Measurements from ENCODE around the gene CCBE1.

The CCBE1 gene

GRCh38 chr18:59724103-59724502 lies 26.9 kb upstream of the CCBE1 start:
- H3K4me3 ChIP-seq (ENCODE audit: low read length), result no peak overlapping the region
- DNase-seq (ENCODE audit: low read depth), result no peak
- no peak for TF ChIP-seq CTCF (conservative IDR thresholded peaks at IDR 0.05; ENCODE audit: low read length)

DNA sequence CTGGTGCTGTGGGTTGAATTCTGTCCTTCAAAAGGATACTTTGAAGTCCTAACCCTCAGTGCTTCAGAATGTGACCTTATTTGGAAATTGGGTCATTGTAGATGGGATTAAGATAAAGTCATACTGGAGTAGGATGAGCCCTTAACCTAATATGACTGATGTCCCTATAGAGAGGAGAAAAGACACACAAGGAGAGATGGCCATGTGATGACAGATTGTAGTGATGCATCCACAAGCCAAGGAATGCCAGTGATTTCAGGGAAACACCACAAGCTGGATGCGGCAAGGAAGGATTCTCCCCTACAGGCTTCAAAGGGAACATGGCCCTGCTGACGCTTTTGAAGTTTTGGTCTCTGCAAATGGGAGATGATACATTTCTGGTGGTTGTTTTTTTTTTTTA lies 24.7 kb upstream of the CCBE1 start:
- no peak for DNase-seq (ENCODE audit: low read depth)
- H3K4me3 ChIP-seq (ENCODE audit: low read length), result no peak overlapping the region
- TF ChIP-seq CTCF (conservative IDR thresholded peaks at IDR 0.05; ENCODE audit: low read length), result no peak

DNA sequence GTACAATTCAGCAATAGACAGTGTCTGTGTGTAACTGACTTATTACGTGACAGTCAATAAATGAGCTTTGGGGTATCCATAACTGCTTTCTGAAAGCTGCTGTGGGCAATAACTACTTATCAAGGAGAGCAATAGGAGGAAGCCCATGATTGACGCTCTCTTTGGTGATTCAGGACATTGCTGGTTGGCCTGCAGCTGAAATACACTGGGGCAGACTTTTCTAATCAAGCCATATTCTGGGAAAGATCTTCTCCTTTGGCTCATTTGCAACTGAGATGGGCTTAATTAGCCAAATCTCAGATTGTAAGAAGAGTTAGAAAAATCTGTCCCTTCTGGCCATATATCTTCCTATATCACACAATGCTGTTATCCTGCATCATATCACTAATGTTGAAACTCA lies 24.0 kb upstream of the CCBE1 start:
- no peak for TF ChIP-seq CTCF (conservative IDR thresholded peaks at IDR 0.05; ENCODE audit: low read length)

GRCh38 chr18:59719544-59720181 lies 22.4 kb upstream of the CCBE1 start:
- TF ChIP-seq CTCF (conservative IDR thresholded peaks at IDR 0.05; ENCODE audit: low read length), result no peak
- H3K4me3 ChIP-seq (ENCODE audit: low read length), result no peak overlapping the region
- peak; percentile 97 for DNase-seq (ENCODE audit: low read depth)

More for the DNA sequence above, 24.0 kb upstream of the CCBE1 start:
- no peak overlapping the region for H3K4me3 ChIP-seq (ENCODE audit: low read length)
- DNase-seq (ENCODE audit: low read depth), result no peak

- H3K4me3 ChIP-seq (ENCODE audit: low read length), result no peak overlapping the region
- DNase-seq (ENCODE audit: low read depth), result no peak
- 0 out of 2 replicates have a peak, but pooled peaks have one; percentile 14 for TF ChIP-seq CTCF (conservative IDR thresholded peaks at IDR 0.05; ENCODE audit: low read length)
Measured at GRCh38 chr18:59718464-59719157, 21.4 kb upstream of the CCBE1 start.

GRCh38 chr18:59718108-59718463 lies 20.9 kb upstream of the CCBE1 start:
- peak; percentile 99 for DNase-seq (ENCODE audit: low read depth)
- no peak for TF ChIP-seq CTCF (conservative IDR thresholded peaks at IDR 0.05; ENCODE audit: low read length)
- no peak overlapping the region for H3K4me3 ChIP-seq (ENCODE audit: low read length)

- H3K4me3 ChIP-seq (ENCODE audit: low read length), result no peak overlapping the region
- DNase-seq (ENCODE audit: low read depth), result no peak
- no peak for TF ChIP-seq CTCF (conservative IDR thresholded peaks at IDR 0.05; ENCODE audit: low read length)
Measured at GRCh38 chr18:59717291-59717690, 20.1 kb upstream of the CCBE1 start.
